Peyer's patch (tissue), 4 donors: ENCODE results near the gene STAM.

Experiments used
- CTCF ChIP-seq, 6 experiments: fragments of 450-650 bp in 4 of 6; fragments of 200-600 bp in 2 of 6; sonication (generic) in 1 of 6; IDR thresholded peaks; one replicate each; pipeline ENCODE4 v1.5.1; 2017 to 2019; ENCODE audit warnings: antibody characterized with exemption in 6 of 6, mild to moderate bottlenecking in 3 of 6, moderate library complexity in 1 of 6
- POLR2A ChIP-seq, 2 donors: fragments of 450-650 bp; IDR thresholded peaks; one replicate each; pipeline ENCODE4 v1.5.1; 2017; ENCODE audit warnings: antibody characterized with exemption in 2 of 2, mild to moderate bottlenecking in 2 of 2, moderate library complexity in 2 of 2

DNA sequence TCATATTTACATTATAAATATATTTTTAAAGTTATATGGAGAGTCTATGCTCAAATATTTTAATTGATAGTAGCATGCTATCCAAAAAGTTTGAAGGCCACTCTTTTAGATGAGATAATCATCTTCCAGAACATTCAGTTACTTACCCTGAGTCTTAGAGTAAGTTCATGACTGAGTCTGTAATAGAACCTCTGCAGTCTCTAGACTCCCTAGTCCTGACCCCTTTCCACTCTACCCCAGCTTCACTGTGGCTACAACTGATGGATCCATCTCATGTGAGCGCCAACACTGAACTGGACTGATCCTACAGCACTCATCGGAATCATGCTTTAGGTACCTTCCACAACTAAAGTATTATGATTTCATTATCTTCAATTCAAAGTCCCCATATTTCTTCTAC lies 36.9 kb upstream of the STAM start:
- TF ChIP-seq CTCF (IDR thresholded peaks at IDR 0.05) (no peak), POLR2A (IDR thresholded peaks at IDR 0.05) (no peak)
